Ishikawa (cell line): ENCODE results near the gene NEURL4.

ENCODE experiments used
- CEBPB ChIP-seq: IDR thresholded peaks from 2 replicates; pipeline ENCODE4 v1.6.1; 2012
- EGR1 ChIP-seq: IDR thresholded peaks from 2 replicates; pipeline ENCODE4 v1.6.1; 2012
- EP300 ChIP-seq: IDR thresholded peaks from 2 replicates; pipeline ENCODE4 v1.6.1; 2012; ENCODE audit warnings: borderline replicate concordance
- NFIC ChIP-seq: IDR thresholded peaks from 2 replicates; pipeline ENCODE4 v1.6.1; 2012
- RAD21 ChIP-seq: IDR thresholded peaks from 2 replicates; pipeline ENCODE4 v1.6.1; 2012; ENCODE audit warnings: low read depth
- TAF1 ChIP-seq: IDR thresholded peaks from 2 replicates; pipeline ENCODE4 v1.6.1; 2012; ENCODE audit warnings: low read depth, mild to moderate bottlenecking
- TCF12 ChIP-seq: IDR thresholded peaks from 2 replicates; pipeline ENCODE4 v1.6.1; 2012; ENCODE audit warnings: low read depth
- YY1 ChIP-seq: IDR thresholded peaks from 2 replicates; pipeline ENCODE4 v1.6.1; 2012; ENCODE audit warnings: low read depth
- TF ChIP-seq, protein P1 (sequence below): IDR thresholded peaks from 2 replicates; pipeline ENCODE4 v1.6.1; 2012; ENCODE audit warnings: low read depth, mild to moderate bottlenecking
- TF ChIP-seq, protein P2 (sequence below): IDR thresholded peaks from 2 replicates; pipeline ENCODE4 v1.6.1; 2012
- TF ChIP-seq, protein P3 (sequence below): IDR thresholded peaks from 2 replicates; pipeline ENCODE4 v1.6.1; 2012

DNA sequence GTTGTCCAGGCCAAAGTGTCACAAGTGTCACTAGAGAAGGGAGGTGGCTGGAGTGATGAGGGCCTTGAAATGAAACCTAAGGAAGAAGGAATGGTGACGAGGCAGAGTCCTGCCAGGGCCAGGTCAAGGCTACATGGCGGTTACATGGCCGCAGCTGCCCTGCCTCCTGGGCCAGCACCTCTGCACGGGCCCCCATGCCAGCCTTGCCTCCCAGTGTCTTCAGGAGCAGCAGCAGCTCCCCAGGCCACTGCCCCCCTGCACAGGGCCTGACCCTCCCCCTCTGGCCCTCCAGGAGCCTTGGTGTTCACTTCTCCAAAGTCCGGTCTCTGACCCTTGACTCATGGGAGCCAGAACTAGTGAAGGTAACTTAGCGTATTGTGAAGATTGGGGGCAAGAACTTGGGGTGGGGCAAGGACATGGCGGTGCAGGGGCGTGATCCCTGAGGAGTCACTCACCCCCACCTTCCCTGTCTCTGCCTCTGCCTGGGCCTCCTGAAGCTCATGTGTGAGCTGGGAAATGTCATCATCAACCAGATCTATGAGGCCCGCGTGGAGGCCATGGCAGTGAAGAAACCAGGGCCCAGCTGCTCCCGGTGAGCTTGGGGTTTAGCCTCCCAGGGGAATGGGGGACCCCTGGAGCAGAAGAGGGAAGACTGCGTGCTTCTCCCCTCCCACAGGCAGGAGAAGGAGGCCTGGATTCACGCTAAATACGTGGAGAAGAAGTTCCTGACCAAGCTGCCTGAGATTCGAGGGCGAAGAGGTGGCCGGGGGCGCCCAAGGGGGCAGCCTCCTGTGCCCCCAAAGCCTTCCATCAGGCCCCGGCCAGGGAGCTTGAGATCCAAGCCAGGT lies 18.7 kb upstream of the NEURL4 start:
- TF ChIP-seq, protein P1, sequence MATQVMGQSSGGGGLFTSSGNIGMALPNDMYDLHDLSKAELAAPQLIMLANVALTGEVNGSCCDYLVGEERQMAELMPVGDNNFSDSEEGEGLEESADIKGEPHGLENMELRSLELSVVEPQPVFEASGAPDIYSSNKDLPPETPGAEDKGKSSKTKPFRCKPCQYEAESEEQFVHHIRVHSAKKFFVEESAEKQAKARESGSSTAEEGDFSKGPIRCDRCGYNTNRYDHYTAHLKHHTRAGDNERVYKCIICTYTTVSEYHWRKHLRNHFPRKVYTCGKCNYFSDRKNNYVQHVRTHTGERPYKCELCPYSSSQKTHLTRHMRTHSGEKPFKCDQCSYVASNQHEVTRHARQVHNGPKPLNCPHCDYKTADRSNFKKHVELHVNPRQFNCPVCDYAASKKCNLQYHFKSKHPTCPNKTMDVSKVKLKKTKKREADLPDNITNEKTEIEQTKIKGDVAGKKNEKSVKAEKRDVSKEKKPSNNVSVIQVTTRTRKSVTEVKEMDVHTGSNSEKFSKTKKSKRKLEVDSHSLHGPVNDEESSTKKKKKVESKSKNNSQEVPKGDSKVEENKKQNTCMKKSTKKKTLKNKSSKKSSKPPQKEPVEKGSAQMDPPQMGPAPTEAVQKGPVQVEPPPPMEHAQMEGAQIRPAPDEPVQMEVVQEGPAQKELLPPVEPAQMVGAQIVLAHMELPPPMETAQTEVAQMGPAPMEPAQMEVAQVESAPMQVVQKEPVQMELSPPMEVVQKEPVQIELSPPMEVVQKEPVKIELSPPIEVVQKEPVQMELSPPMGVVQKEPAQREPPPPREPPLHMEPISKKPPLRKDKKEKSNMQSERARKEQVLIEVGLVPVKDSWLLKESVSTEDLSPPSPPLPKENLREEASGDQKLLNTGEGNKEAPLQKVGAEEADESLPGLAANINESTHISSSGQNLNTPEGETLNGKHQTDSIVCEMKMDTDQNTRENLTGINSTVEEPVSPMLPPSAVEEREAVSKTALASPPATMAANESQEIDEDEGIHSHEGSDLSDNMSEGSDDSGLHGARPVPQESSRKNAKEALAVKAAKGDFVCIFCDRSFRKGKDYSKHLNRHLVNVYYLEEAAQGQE = no peak
- no peak for TF ChIP-seq YY1
- TF ChIP-seq EP300 = no peak
- TF ChIP-seq EGR1 = no peak
- no peak for TF ChIP-seq RAD21
- TF ChIP-seq, protein P2, sequence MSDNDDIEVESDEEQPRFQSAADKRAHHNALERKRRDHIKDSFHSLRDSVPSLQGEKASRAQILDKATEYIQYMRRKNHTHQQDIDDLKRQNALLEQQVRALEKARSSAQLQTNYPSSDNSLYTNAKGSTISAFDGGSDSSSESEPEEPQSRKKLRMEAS = no peak
- TF ChIP-seq, protein P3, sequence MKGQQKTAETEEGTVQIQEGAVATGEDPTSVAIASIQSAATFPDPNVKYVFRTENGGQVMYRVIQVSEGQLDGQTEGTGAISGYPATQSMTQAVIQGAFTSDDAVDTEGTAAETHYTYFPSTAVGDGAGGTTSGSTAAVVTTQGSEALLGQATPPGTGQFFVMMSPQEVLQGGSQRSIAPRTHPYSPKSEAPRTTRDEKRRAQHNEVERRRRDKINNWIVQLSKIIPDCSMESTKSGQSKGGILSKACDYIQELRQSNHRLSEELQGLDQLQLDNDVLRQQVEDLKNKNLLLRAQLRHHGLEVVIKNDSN = no peak
- TF ChIP-seq CEBPB = no peak
- TF ChIP-seq NFIC = no peak
- TF ChIP-seq TCF12 = no peak
- no peak for TF ChIP-seq TAF1
